Measurements from ENCODE around the gene GSX2.

DNA sequence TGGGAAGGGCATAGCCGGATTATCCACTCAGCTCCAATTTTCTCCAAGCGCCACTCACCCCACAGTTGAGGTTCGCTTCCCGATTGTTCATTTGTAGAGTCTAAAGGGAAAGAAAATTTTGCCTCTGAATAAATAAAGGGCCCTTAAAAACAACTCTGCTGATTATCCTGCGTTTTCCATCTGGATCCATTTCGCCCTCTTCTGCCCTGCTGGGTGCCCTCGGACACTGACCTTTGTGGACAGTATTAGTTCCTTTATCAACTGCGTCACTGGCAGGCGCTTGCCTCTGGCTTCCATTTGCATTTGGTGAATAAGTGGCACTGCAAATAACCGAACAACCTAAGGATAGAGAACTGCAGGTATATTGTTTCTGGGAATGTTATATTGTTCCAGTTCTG, 10.1 kb downstream of the GSX2 start:
- no peak for TF ChIP-seq HDGF (IDR thresholded peaks at IDR 0.05; ENCODE audit: borderline replicate concordance)
- no peak for TF ChIP-seq FOXM1 (IDR thresholded peaks at IDR 0.05; ENCODE audit: borderline replicate concordance)
- no peak for TF ChIP-seq BHLHE40 (IDR thresholded peaks at IDR 0.05; ENCODE audit: borderline replicate concordance)
- no peak for TF ChIP-seq SUZ12 (IDR thresholded peaks at IDR 0.05)
- no peak for TF ChIP-seq L3MBTL2 (conservative IDR thresholded peaks at IDR 0.05)

Measured in HEK293T (cell line).